Activated T-helper 9 cell treated with anti-CD3 and anti-CD28 coated beads, Interleukin-2, amount 50 U/mL, for 16 hours (primary cell): ENCODE results near the gene LTBP1.
"Not testable (repeated sequence)": the region's sequence is repeated elsewhere in the genome, so short reads cannot be mapped to it uniquely, and the experiment has no call there.

ENCODE experiments used
- DNase-seq: peaks from one replicate; pipeline ENCODE4 v3.0.0-alpha.2; 2020; ENCODE audit warnings: low read depth

LTBP1 gene

GRCh38 chr2:33432871-33433270, 486.1 kb downstream of the LTBP1 start:
- DNase-seq: no peak

- no peak for DNase-seq
These were observed 486.8 kb downstream of the LTBP1 start for GRCh38 chr2:33433279-33434235.

- no peak for DNase-seq
These were observed 488.8 kb downstream of the LTBP1 start for GRCh38 chr2:33435518-33435917.

GRCh38 chr2:33436083-33436482, 489.3 kb downstream of the LTBP1 start:
- DNase-seq: no peak

GRCh38 chr2:33437297-33437696, 490.5 kb downstream of the LTBP1 start:
- DNase-seq: no peak

- DNase-seq: no peak
These were observed 491.1 kb downstream of the LTBP1 start for GRCh38 chr2:33437815-33438214.

GRCh38 chr2:33441235-33441810, 494.6 kb downstream of the LTBP1 start:
- DNase-seq: peak; percentile 15

GRCh38 chr2:33442052-33442451, 495.3 kb downstream of the LTBP1 start:
- DNase-seq: not testable (repeated sequence)

- DNase-seq: no peak
These were observed 495.9 kb downstream of the LTBP1 start for GRCh38 chr2:33442528-33443079.

GRCh38 chr2:33443274-33443829, 496.6 kb downstream of the LTBP1 start:
- DNase-seq: no peak

GRCh38 chr2:33444967-33445366, 498.2 kb downstream of the LTBP1 start:
- DNase-seq: no peak

- no peak for DNase-seq
These were observed 501.6 kb downstream of the LTBP1 start for GRCh38 chr2:33448220-33448899.
